ENCODE measurements around the gene MRPS6.

Gene MRPS6

GRCh38 chr21:34170886-34171285, 97.5 kb downstream of the MRPS6 start:
- TF ChIP-seq CTCF (IDR thresholded peaks at IDR 0.05) = no peak

- no peak for TF ChIP-seq CTCF (IDR thresholded peaks at IDR 0.05)
Measured at GRCh38 chr21:34174470-34174869, 101.1 kb downstream of the MRPS6 start.

- no peak for TF ChIP-seq CTCF (IDR thresholded peaks at IDR 0.05)
Measured at GRCh38 chr21:34176448-34176847, 103.1 kb downstream of the MRPS6 start.

- TF ChIP-seq CTCF (IDR thresholded peaks at IDR 0.05) = no peak
Measured at GRCh38 chr21:34177919-34178567, 104.7 kb downstream of the MRPS6 start.

GRCh38 chr21:34179204-34179935, 106.0 kb downstream of the MRPS6 start:
- no peak for TF ChIP-seq CTCF (IDR thresholded peaks at IDR 0.05)

- no peak for TF ChIP-seq CTCF (IDR thresholded peaks at IDR 0.05)
Measured at GRCh38 chr21:34180407-34180806, 107.0 kb downstream of the MRPS6 start.

- TF ChIP-seq CTCF (IDR thresholded peaks at IDR 0.05) = no peak
Measured at GRCh38 chr21:34180826-34181359, 107.5 kb downstream of the MRPS6 start.
